Measurements from ENCODE around the gene MRPS2. TPM values are rescaled to one million over a fixed set of nuclear protein-coding genes. Genes with fewer than 3 reads are reported as not detected.

MRPS2 gene
- total RNA-seq, 2 experiments from 2014 or later = 42.2 to 42.7 TPM

DNA sequence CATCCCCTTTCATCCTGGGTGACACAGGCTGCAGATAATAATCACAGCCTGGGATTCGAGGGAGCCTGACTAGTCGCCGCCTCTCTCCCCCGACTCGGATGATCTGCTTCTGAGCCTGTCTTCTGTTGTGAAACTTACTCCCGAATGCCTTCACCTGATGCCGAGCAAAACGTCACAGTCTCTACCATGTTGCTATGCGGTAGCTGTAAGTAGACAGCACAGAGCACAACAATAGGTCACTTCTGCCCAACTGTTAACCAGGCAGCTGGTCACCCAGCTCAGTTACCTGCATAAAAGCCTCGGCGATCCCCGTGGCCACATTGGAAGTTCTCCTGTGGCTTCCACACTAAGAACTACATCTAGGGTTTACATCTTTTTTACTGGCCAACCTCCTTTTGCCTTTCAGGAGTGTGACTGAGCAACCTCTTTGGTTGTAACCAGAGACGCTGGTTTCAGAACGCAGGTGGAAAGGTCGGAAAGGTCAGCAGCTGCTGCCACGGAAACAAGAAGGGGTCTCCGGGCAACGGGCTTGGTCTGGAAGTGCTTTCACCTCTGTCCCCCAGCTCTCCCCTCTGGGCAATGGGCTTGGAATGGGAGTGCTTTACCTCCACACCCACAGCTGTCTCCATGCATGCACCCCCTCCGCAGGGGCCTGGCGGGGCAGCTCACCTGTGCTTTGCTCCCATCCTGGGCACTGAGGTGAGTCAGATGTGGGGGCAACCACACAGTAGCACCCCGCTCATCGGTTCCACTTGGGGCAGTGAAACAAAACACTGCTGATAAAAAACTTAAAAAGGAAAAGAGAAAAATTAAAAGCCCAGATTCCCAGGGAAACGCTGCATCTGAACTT is 28.5 kb upstream of the MRPS2 start:
- no peak for DNase-seq
- Mint-ChIP-seq H3K4me1 (ENCODE audit: low read depth) (peaks cover 22% of the 10 kb centered on the region), H3K36me3 (no peaks in the 10 kb centered on the region), H3K27me3 (peaks cover 20% of the 10 kb centered on the region), H3K4me3 (no peak overlapping the region), H3K27ac (no peak overlapping the region), H3K9me3 (no peaks in the 10 kb centered on the region)
- ChIA-PET POLR2A (no interaction called here), CTCF (no interaction called here)
- intact Hi-C loops (cut with micrococcal nuclease) = no loop called here

DNA sequence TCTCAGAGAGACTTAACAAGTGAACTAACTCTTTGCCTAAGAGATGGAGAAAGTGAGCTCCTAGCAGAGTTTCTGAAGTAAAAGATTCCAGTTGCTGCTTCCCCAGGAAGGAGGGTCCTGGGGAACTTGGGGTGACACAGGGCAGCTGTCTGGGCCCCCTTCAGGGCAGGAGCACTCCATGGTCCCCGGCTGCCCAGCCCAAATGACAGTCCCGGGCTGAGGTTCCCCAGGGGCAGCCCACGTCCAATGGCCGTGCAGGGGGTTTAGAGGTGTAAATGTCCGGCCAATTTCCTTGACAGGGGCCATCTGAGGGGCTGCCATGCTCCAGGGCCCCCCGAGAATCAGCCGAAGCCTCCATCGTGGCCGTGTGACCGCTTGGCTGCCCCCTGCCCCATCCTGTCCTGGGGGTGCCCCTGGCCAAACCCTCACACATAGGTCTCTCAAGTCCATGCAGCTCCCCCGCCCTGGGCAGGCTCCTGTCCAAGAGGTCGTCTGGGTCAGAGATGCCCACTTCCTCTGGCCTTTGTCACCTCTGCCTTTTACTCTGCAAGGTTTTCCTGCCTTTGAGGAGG is 26.4 kb upstream of the MRPS2 start:
- no peak overlapping the region for H3K4me3 Mint-ChIP-seq
- peaks cover 30% of the 10 kb centered on the region for H3K27me3 Mint-ChIP-seq
- no peak overlapping the region for H3K27ac Mint-ChIP-seq
- CTCF ChIA-PET = interaction anchor here (1.1 kb wide), 1 partner anchor 31 kb away, joined by 3 read pairs; no protein-coding TSS in a partner anchor
- peaks cover 14% of the 10 kb centered on the region for H3K4me1 Mint-ChIP-seq (ENCODE audit: low read depth)
- POLR2A ChIA-PET = no interaction called here
- H3K36me3 Mint-ChIP-seq = peaks cover 1% of the 10 kb centered on the region
- H3K9me3 Mint-ChIP-seq = no peaks in the 10 kb centered on the region
- intact Hi-C loops (cut with micrococcal nuclease) = no loop called here
- DNase-seq = no peak

DNA sequence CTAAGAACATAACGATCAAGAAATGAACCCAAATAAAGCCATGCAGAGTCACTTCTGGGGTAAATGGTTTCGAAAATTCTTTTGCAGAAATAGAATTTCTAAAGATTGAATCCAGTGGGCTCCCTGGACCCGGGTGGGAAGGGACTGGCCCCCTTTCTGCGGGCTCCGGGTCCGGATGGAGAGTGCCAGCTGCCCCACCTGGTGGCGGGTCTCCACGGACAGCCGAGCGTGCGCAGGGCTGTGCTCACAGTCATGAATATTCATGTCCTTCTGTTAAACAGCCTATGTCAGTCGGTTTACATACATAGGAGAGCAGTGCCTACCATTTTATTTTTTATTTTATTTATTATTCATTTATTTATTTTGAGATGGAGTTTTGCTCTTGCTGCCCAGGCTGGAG is 25.6 kb upstream of the MRPS2 start:
- ChIA-PET POLR2A (no interaction called here), CTCF (interaction anchor here (0.6 kb wide), 1 partner anchor 1230 kb away, joined by 5 read pairs; no protein-coding TSS in a partner anchor)
- Mint-ChIP-seq H3K9me3 (no peaks in the 10 kb centered on the region), H3K27me3 (peaks cover 29% of the 10 kb centered on the region), H3K36me3 (peaks cover 1% of the 10 kb centered on the region), H3K4me1 (ENCODE audit: low read depth) (peaks cover 9% of the 10 kb centered on the region), H3K4me3 (no peak overlapping the region), H3K27ac (no peak overlapping the region)
- DNase-seq = peak; percentile 54
- intact Hi-C loops (cut with micrococcal nuclease) = loop anchor here (5.0 kb wide), 1 partner anchor 38 kb away; no protein-coding TSS in a partner anchor

DNA sequence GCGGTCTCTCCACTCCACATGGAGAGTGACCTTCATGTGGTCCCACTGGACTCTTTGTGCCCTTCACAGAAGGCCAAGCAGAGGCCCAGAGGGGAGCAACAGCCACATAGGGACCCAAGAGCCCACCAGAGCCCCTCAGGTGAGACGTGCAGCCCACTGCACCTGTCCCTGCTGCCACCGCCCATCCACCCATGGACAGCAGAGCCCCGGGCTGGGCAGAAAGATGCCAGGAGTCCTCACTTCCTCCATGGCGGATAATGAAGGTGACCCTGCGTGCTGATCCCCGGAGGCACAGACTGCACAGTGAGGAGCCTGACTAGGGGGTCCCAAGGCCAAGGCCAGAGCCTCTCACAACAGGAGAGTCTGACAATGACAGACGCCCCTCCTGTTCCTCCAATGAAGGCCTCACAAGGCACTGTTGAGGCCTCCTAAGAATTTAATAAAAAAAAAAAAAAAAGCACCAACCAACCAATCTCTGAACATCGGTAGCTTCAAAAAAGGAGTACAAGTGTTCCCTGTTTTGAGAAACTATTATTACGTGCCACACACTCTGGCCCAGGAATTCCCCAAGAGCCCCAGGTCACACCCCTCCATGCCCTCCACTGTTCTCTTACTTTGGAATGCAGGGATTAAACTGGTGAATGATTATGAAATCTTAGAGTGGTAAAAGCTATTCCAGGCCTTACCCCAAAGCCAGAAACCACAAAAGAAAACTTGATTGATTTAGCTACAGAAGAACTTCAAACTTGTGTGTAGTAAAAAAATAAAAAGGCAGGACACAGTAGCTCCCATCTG is 23.7 kb upstream of the MRPS2 start:
- Mint-ChIP-seq H3K27me3 (peaks cover 26% of the 10 kb centered on the region), H3K4me1 (ENCODE audit: low read depth) (peaks cover 8% of the 10 kb centered on the region), H3K36me3 (peaks cover 1% of the 10 kb centered on the region), H3K9me3 (no peaks in the 10 kb centered on the region), H3K4me3 (no peak overlapping the region), H3K27ac (no peak overlapping the region)
- POLR2A ChIA-PET = no interaction called here
- DNase-seq = no peak
- CTCF ChIA-PET = interaction anchor here (2.5 kb wide), 1 partner anchor 27 kb away, joined by 5 read pairs; no protein-coding TSS in a partner anchor
- intact Hi-C loops (cut with micrococcal nuclease) = loop anchor here (5.0 kb wide), 1 partner anchor 39 kb away; no protein-coding TSS in a partner anchor

DNA sequence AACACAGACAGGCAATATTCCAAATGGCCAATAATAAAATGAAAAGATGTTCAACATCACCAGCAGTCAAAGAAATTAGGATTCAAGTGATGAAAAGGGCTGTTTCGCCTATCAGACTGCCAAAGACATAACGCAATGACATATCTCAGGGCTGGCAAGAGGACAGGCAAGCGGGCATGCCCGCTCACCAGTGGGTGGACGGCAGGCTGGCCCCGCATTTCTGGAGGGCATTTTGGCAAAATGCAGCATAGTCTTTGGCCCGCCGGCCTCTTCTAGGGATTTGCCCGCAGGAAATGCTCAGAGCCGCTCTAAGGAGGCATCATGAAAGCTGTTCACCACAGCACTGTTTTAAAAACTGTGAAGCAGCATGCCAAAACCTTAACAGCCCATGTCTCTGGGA is 22.3 kb upstream of the MRPS2 start:
- Mint-ChIP-seq H3K4me3 (peak overlapping the region; percentile 79), H3K27ac (no peak overlapping the region), H3K27me3 (peaks cover 32% of the 10 kb centered on the region), H3K36me3 (peaks cover 1% of the 10 kb centered on the region), H3K9me3 (no peaks in the 10 kb centered on the region), H3K4me1 (ENCODE audit: low read depth) (peaks cover 9% of the 10 kb centered on the region)
- POLR2A ChIA-PET = no interaction called here
- no peak for DNase-seq
- intact Hi-C loops (cut with micrococcal nuclease) = loop anchor here (5.0 kb wide), 1 partner anchor 41 kb away; no protein-coding TSS in a partner anchor
- CTCF ChIA-PET = interaction anchor here (2.5 kb wide), 1 partner anchor 26 kb away, joined by 5 read pairs; no protein-coding TSS in a partner anchor

DNA sequence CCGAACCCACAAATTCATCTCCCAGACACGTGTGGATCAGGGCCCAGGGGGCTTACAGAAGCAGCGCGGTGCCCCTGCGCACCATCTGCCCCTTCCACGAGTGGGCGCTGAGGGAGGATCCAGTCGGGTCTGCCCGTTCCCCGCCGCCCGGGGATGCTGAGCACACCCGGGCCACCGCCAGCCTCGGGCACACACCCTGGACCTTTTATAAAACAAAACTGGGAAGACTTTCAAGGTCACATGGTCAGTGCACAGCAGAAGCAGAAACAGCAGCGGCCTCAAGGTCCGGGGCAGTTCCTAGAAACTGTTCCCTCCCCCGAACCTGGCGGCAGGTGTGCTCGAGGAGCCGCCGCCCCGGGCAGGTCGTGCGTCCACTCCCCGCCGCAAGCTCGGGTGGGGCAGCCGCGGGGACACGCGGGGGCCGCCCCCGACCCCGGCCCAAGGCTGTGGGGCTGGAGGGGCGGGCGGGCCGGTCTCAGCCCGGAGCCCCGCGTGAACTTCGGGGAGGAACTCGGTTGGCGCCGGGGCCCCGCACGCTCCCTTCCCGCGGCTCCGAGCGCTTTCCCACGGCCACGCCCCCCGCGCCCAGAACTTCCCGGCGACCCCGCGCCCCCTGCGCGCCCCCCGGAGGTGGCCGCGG is 21.5 kb upstream of the MRPS2 start:
- no peaks in the 10 kb centered on the region for H3K9me3 Mint-ChIP-seq
- CTCF ChIA-PET = interaction anchor here (2.5 kb wide), 1 partner anchor 25 kb away, joined by 5 read pairs; no protein-coding TSS in a partner anchor

DNA sequence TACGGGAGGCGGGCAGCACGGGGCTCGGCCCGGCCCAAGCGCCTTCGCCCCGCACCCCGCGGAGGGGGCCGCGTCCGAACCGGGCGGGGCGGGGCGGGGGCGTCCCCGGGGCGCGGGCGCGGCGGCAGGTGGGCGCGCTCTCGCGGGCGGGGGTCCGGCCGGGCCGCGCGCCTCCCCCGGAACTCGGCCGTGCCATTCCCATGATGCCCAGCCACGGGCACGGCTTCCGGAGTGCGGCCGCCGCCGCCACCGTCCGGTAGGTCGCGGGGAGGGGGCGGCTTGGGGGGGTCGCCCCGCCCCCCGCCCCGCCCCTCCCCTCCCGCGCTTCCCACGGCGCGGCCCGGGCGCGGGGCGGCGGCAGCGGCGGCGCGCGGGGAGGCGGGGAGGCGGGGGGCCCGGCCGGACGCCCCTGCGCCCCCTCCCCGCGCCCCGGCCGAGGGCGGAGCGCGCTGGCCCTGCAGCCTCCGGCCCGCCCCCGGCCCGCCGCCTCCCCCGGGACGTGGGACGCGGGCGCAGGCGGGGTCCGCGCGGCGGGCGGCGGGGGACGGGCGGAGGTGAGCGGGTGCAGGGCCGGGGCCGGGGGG is 20.9 kb upstream of the MRPS2 start, which contains the start of gene PPP1R26:
PPP1R26 (plus strand) TSS at position 314 of the 584 bp plus-strand sequence. CDS start 4,729 bp downstream, outside the sequence.
- Mint-ChIP-seq H3K27me3 (peaks cover 41% of the 10 kb centered on the region), H3K4me3 (peak within 1 kb of the TSS; percentile 79), H3K9me3 (no peaks in the 10 kb centered on the region), H3K4me1 (ENCODE audit: low read depth) (peaks cover 9% of the 10 kb centered on the region), H3K27ac (no peak within 1 kb of the TSS), H3K36me3 (peaks cover 1% of the 10 kb centered on the region)
- ChIA-PET CTCF (no interaction called here), POLR2A (interaction anchor here (1.3 to 1.5 kb wide), 2 partner anchors 11 to 26 kb away, joined by 6 to 7 read pairs; no protein-coding TSS in a partner anchor)
- DNase-seq = no peak
- intact Hi-C loops (cut with micrococcal nuclease) = loop anchor here (5.0 kb wide), 1 partner anchor 42 kb away; no protein-coding TSS in a partner anchor

More for the DNA sequence above, 21.5 kb upstream of the MRPS2 start:
- peak; percentile 19 for DNase-seq
- H3K36me3 Mint-ChIP-seq = peaks cover 1% of the 10 kb centered on the region
- H3K27ac Mint-ChIP-seq = no peak overlapping the region
- intact Hi-C loops (cut with micrococcal nuclease) = loop anchor here (5.0 kb wide), 1 partner anchor 42 kb away; no protein-coding TSS in a partner anchor
- POLR2A ChIA-PET = no interaction called here
- peaks cover 40% of the 10 kb centered on the region for H3K27me3 Mint-ChIP-seq
- H3K4me1 Mint-ChIP-seq (ENCODE audit: low read depth) = peaks cover 9% of the 10 kb centered on the region
- H3K4me3 Mint-ChIP-seq = peak overlapping the region; percentile 79

DNA sequence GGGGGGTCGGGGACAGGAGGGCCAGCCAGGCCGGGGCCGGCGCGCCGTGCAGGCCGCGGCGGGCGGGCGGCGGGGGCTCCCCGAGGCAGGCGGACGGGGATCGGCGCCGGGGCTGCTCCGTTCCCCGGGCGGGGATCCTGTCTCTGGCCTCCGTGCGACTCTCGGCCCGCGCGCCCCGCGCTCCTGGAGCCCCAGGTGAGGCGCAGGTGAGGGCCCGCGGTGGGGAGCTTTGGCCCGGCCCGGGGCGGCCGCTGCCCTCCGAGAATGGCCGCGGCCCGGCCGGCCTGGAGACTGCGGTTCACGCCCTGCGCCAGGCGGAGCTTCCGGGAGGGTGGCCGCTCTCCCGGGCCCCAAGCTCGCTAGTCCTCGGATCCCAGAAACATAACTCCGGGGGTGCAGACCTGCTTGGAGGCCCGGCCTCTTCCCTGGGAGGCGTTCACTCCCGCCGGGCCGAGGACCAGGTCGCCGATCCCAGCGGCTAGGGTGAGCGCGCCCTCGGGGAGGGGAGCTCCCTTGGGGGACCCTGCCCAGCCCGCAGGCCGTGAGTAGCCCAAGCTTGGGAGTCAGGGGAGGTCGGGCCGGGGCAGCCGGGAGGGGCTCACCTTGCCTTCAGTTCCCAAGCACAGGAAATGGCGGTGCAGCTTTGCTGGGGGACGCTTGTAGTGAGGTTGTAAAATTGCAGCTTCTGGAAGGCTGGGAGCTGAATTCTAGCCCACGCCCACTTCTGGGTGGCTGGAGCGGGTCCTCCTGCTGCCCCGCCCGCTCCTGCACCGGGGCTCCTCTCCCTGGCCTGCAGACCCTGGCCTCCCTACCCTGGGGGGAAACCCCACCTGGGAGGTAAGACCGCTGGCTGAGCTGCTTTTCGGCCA is 20.2 kb upstream of the MRPS2 start:
- ChIA-PET POLR2A (interaction anchor here (0.6 to 1.5 kb wide), 3 partner anchors 11 to 1033 kb away, joined by 3 to 7 read pairs (median 6); no protein-coding TSS in a partner anchor), CTCF (interaction anchor here (0.8 to 1.0 kb wide), 2 partner anchors 11 to 25 kb away, joined by 4 read pairs; no protein-coding TSS in a partner anchor)
- no peak for DNase-seq
- intact Hi-C loops (cut with micrococcal nuclease) = no loop called here
- Mint-ChIP-seq H3K4me1 (ENCODE audit: low read depth) (peaks cover 9% of the 10 kb centered on the region), H3K36me3 (peaks cover 1% of the 10 kb centered on the region), H3K27me3 (peaks cover 41% of the 10 kb centered on the region), H3K27ac (no peak overlapping the region), H3K4me3 (peak overlapping the region; percentile 41), H3K9me3 (no peaks in the 10 kb centered on the region)

DNA sequence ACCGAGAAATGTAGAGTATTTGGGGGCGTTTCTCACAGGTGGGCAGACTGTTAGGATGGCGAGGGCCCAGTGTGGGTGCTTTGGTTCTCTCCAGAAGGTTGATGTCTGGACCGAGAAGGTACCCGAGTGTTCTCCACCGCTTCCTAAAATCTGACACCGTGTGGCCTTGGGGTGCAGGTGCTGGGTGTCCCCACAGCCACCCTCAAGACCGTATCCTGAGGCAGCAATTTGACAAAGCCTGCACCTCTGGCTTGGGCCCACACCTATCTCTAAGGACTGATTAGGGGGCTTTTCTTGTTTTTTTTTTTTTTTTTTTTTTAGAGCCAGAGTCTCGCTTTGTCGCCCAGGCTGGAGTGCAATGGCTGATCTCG is 19.6 kb upstream of the MRPS2 start:
- Mint-ChIP-seq H3K4me1 (ENCODE audit: low read depth) (peaks cover 9% of the 10 kb centered on the region), H3K9me3 (no peaks in the 10 kb centered on the region), H3K4me3 (peak overlapping the region; percentile 41), H3K36me3 (peaks cover 1% of the 10 kb centered on the region), H3K27ac (no peak overlapping the region), H3K27me3 (peaks cover 37% of the 10 kb centered on the region)
- intact Hi-C loops (cut with micrococcal nuclease) = no loop called here
- ChIA-PET CTCF (interaction anchor here (0.7 to 1.0 kb wide), 3 partner anchors 12 to 1067 kb away, joined by 3 to 4 read pairs (median 4); no protein-coding TSS in a partner anchor), POLR2A (interaction anchor here (0.6 to 1.5 kb wide), 3 partner anchors 12 to 1034 kb away, joined by 3 to 7 read pairs (median 6); no protein-coding TSS in a partner anchor)
- peak; percentile 27 for DNase-seq

DNA sequence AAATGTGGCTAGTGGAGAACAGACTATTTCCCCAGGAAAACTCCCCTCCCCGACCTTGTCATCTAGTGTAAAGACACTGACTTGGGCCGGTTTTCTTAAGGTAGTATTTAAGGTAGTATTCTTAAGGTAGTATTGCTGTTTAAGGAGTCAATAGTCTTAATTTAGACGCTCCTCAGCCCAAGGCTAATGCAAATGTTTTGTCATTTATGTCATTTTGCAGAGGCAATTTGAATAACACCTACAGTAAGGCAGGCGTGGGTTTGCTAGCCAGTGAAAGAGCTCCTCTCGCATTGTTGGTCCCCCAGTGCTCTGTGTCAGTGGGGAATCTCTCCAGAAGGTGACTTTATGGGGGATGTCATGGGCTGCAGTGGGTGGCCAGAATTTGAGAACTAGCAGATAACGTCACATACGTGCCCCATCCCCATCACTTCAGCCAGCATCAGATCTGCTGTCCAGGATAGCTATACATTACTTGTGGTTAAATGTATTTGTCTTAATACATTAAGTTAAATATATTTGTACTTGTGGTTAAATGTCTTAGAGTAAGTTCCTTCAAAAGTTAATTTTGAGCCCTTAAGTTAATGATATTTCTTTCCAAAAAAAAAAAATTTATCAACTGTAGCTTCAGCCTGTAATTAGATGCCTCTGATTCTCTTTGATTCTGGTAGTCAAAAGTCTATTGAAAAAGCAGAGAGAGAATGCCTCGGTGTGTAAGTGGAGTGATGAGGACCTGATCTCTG is 18.3 kb upstream of the MRPS2 start:
- intact Hi-C loops (cut with micrococcal nuclease) = no loop called here
- Mint-ChIP-seq H3K4me1 (ENCODE audit: low read depth) (peaks cover 9% of the 10 kb centered on the region), H3K36me3 (peaks cover 1% of the 10 kb centered on the region), H3K9me3 (no peaks in the 10 kb centered on the region), H3K27ac (no peak overlapping the region), H3K4me3 (no peak overlapping the region), H3K27me3 (peaks cover 36% of the 10 kb centered on the region)
- CTCF ChIA-PET = no interaction called here
- POLR2A ChIA-PET = no interaction called here
- DNase-seq = no peak

Measured in activated CD4-positive, alpha-beta memory T cell treated with anti-CD3 and anti-CD28 coated beads for 36 hours (primary cell).